SK-MEL-5 (cell line): Measurements from ENCODE around the gene CRADD. TPM values are rescaled to one million over a fixed set of nuclear protein-coding genes. Genes with fewer than 3 reads are reported as not detected.

Experiments
- DNase-seq: peaks from one replicate; pipeline ENCODE4 v3.0.0-alpha.2; 2016; ENCODE audit warnings: low read depth, low spot score
- in situ Hi-C: cut with HindIII; loops from 2 replicates; pipeline ENCODE4 v1.10.0; 2016; ENCODE audit warnings: low sequenced_read_pairs, high pct_unique_total_duplicates, low pct_unique_long_range_greater_than_20kb
- total RNA-seq: library from RNA; depleted of rRNA; stranded (reverse); fragments of >200 nt; shearing (Covaris generic); gene quantifications from 2 replicates; pipeline ENCODE4 v1.2.3, GENCODE V29; 2014

The CRADD gene
- total RNA-seq, 1 experiment from 2014 or later: 24.4 TPM

DNA sequence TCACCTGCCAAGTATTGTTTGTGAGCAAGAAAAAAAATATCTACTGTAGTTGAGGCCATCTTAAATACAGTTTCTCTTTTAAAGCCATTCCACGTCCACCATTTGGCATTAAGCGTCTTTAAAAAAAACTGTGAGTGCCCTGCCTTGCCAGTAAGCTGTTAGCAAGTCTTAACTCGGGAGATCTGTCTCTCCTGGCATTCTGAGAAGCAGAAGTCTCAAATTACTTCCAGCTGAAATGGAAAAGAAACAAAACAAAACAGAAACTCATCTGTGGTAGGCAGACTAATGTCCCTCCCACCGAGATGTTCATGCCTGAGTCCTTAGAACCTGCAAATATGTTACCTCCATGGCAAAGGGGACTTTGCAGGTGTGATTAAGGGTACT, 126.2 kb downstream of the CRADD start:
- no peak for DNase-seq
- in situ Hi-C loops: no loop called here

DNA sequence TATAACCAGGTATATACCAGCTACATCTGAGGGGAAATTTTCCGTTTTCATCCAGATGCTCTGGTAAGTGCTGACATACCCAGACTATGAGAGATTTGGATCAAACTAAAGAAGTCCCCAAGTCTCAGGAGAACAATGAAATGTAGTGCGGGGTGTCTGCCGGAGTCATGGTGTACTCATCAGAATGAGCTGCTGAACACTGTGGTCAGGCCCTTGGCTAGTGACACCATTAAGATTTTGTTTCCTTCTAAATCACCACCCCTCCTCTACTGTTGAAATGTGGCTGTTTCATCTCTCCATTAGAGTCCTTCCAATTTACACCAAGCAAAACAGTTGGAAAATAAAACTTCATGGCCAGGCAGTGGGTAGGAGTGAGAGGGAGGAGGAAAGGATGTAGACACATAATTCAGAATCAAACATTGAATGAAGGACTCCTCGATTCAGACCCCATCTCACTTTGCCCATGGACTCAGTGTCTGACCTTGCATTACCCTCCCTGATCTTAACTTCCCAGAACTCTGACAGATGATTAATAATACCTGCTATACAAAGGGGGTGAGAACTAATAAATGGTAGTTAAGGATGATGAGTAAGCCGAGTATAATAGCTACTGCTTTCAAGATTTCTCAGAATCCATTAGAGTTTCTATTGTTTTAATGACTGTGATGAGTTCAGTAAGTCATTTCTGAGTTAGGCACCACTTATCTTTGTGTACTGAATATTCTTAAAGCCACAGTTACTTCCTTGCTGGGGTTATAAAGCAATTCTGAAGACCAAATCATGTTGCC, 127.4 kb downstream of the CRADD start:
- in situ Hi-C loops: no loop called here
- no peak for DNase-seq

- in situ Hi-C loops: no loop called here
- no peak for DNase-seq
These were observed 128.6 kb downstream of the CRADD start for GRCh38 chr12:93805736-93806141.

DNA sequence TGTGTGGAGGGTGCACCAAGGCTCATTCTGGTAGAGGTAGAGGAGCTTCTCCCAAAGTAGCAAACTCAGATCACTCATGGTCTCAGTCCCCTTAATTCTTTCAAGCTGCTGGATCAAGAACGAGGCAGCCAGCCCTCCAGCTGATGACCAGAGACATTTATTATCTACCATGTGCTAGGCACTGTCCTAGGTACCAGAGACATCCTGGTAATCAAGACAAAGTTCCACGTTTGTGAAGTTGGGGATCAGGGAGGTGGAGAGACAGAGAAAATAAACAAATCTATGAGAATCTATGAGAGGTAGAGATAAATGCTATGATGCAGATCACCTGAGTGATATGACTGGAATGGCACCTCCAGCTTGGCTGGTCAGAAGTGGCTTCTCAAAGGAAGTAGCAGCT, 130.2 kb downstream of the CRADD start:
- in situ Hi-C loops: no loop called here
- no peak for DNase-seq

- in situ Hi-C loops: no loop called here
- DNase-seq: no peak
These were observed 131.2 kb downstream of the CRADD start for GRCh38 chr12:93808169-93808899.

- in situ Hi-C loops: no loop called here
These were observed 135.5 kb downstream of the CRADD start for GRCh38 chr12:93812626-93813025.

GRCh38 chr12:93813186-93813585, 136.0 kb downstream of the CRADD start:
- no peak for DNase-seq
- in situ Hi-C loops: no loop called here

More at GRCh38 chr12:93812626-93813025, 135.5 kb downstream of the CRADD start:
- DNase-seq: no peak

- in situ Hi-C loops: no loop called here
- DNase-seq: peak; percentile 90
These were observed 137.0 kb downstream of the CRADD start for GRCh38 chr12:93813972-93814821.

DNA sequence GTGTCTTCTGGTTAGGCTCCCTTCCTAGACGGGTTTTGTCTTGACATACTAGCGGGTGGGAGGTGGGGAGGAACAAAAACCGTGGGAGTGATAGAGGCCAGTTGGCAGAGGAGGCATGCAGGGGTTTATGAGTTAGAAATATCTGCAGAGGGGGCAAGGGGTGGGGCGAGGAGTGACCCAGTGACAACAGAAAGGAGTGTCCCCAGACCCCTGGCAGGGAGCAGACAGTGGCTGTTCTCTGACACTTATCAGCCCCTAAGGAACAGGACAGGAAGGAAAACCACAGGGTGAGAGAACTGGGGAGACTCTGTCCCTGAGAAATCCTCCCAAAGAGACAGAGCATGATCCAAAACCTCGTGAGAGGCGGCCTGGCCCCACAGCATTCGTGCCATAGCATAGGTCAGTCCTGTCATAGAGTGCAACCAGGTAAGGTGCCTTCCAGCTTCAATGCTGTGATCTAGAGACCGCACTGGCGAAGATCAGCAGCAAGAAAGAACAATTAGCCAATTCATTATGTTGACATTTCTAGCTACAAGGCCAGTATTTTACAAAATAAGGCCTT, 141.4 kb downstream of the CRADD start:
- DNase-seq: no peak
- in situ Hi-C loops: no loop called here

DNA sequence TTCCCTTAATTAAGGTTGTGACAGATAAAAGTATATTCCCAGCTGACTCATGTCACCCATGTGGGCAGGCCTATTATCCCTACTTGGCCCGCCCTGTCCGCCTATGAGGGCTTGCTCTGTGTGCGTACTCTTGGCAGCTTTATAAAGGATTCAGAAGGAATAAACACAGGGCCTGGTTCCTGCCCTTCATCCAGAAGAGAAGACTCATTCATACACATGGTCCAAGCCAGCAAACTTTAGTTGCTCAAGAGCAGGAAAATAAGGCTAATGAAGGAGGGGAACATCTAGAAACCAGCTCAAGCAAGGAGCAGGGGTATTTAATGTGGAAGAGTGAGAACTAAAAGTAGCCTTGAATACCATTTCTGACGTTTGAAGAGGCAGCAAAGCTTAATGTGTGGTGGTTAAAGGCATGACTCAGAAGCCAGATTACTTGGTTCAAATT, 141.9 kb downstream of the CRADD start:
- in situ Hi-C loops: no loop called here
- peak; percentile 95 for DNase-seq

DNA sequence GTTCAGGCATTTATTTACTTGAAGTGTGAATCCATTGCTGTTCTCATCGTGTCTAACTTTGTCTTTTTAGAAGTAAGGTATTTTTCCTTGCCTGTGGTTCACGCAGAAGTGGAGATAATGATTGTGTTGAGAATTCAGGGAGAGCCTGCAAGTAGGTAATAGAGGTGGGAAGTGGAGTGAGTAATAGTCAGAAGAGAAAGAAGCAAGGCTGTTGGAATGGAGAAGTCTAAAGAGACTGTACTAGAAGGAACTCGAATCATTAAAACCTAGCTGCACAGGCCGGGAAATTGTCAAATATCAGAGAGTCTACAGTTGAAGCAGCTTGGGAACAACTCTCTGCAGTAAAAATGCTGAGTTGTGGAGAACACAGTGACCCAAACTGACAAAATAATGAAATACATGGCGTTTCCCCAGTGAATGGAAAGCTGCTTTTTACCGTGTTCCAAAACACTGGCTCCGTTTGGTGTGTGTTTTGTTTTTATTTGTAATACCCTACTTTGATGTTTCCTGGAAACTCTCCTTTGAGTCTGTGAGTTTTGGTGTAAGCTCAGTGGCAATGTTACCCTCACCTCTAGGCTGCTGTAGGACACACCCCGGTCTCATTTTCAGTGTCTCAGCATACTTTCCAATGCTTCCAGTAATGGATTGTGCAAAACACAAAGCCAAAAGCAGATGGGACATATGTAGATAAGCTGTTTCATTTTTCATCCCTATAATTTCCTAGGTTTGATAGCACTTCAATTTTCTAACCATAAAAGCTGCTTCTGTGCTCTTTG, 146.6 kb downstream of the CRADD start:
- DNase-seq: no peak
- in situ Hi-C loops: no loop called here

DNA sequence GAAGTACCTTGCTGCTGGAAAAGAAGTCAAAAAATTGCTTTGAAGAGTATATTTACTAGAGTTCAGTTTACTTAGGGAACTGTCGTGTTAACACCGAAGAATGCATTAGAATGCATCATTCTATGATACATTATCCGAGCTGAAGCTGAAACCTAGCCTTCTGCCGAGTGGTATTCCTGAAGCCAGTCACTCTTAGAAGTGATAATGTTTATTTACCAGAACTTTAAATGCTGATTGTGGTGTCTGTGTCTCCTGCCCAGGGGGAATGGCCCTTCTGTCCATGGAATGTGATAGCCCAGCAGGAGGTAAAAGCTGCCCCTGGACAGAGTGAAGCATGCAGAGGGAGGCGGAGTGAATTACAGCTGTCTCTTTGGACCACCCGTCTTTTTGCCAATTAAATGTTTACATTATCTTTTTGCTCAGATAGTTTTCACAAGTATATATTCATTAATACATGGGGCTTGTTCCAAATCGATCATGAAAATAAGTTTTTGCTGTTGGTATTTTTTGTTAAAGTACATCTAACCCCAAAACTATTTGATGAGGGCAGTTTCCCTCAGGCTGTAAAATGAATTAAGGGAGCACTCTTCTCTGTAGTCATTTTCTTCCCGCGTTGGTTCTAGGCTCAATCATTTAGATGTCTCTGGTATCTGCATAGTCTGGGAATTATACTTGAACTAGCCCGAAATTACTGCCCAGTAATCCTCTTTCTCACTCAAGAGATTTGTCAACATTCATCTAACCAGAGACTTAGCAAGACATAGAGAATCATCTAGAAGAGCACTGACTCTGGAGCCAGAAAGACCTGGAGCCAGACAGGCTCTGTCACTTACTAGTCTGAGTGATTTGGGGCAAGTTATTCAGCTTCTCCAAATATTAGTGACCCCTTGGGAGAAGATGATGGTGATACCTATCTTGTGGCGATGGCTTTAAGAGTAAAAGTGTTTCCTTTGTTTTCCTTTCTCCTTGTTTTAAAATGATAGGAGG, 147.6 kb downstream of the CRADD start:
- no peak for DNase-seq
- in situ Hi-C loops: no loop called here

DNA sequence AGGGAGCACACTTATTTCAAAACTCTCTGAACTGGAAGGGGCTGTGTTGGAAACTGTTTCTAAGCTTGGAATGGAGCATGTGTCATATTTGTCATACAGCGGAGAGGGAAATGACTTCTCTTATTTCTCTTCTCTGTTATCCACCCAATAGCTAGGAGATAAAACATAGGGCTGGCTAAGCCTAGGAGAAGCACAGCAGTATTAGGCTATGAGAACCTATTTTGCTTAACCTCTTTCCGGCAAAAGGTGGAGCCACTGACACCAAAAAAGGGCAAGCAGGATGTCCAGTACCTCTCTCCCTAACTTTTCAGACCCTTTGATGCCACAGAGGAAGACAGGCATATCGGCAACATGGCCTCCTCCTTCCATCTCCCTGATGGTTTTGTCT, 148.3 kb downstream of the CRADD start:
- in situ Hi-C loops: no loop called here
- peak; percentile 25 for DNase-seq

- DNase-seq: no peak
- in situ Hi-C loops: no loop called here
These were observed 148.9 kb downstream of the CRADD start for GRCh38 chr12:93825931-93826555.

DNA sequence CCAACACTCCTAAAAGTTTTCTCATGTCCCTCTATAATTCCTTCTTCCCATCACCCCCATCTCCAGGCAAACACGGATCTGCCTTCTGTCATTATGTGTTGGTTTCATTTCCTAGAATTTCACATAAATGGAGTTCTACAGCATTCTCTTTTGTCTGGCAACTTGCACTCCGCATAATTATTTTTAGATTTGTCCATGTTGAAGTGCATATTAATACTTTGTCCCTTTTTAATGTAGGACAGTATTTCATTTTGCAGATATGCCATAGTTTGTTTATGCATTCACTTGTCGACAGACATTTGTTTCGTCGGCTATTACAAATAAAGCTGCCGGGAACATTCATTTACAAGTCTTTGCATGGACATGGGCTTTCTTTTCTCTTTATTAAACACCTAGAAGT, 150.0 kb downstream of the CRADD start:
- DNase-seq: no peak
- in situ Hi-C loops: no loop called here

- no peak for DNase-seq
- in situ Hi-C loops: no loop called here
These were observed 150.5 kb downstream of the CRADD start for GRCh38 chr12:93827669-93828068.
